HEK293 (cell line): Measurements from ENCODE around the gene CACNB2.

ENCODE experiments used
- CTCF ChIP-seq: fragments of 450-650 bp; formaldehyde crosslinking; IDR thresholded peaks from 2 replicates; pipeline ENCODE4 v1.5.1; 2016; ENCODE audit warnings: missing biosample characterization, missing genetic modification characterization
- KLF1 ChIP-seq: fragments of 450-650 bp; formaldehyde crosslinking; IDR thresholded peaks from 2 replicates; pipeline ENCODE4 v1.5.1; 2016; ENCODE audit warnings: missing biosample characterization, missing genetic modification characterization
- KLF16 ChIP-seq: fragments of 450-650 bp; formaldehyde crosslinking; IDR thresholded peaks from 2 replicates; pipeline ENCODE4 v1.5.1; 2017; ENCODE audit warnings: missing biosample characterization, missing genetic modification characterization
- PATZ1 ChIP-seq: fragments of 450-650 bp; formaldehyde crosslinking; IDR thresholded peaks from 2 replicates; pipeline ENCODE4 v1.5.1; 2016; ENCODE audit warnings: missing biosample characterization, missing genetic modification characterization
- REST ChIP-seq: fragments of 450-650 bp; formaldehyde crosslinking; IDR thresholded peaks from 2 replicates; pipeline ENCODE4 v1.5.1; 2016; ENCODE audit warnings: missing biosample characterization, missing genetic modification characterization
- YY1 ChIP-seq: fragments of 450-650 bp; formaldehyde crosslinking; IDR thresholded peaks from 2 replicates; pipeline ENCODE4 v1.5.1; 2018; ENCODE audit warnings: missing biosample characterization, missing genetic modification characterization
- ZNF248 ChIP-seq: fragments of 450-650 bp; formaldehyde crosslinking; IDR thresholded peaks from 2 replicates; pipeline ENCODE4 v1.5.1; 2017; ENCODE audit warnings: missing biosample characterization, missing genetic modification characterization
- ZNF274 ChIP-seq, 2 experiments: fragments of 200-500 bp in 1 of 2; fragments of 450-650 bp in 1 of 2; sonication (Bioruptor generic) in 1 of 2; formaldehyde crosslinking in 1 of 2; IDR thresholded peaks; 2 replicates each; pipeline versions ENCODE4 v1.5.1 to v1.6.1; 2014 to 2016; ENCODE audit warnings: borderline replicate concordance in 1 of 2, inconsistent platforms in 1 of 2, low read length in 1 of 2, missing biosample characterization in 1 of 2, missing genetic modification characterization in 1 of 2
- ZNF280C ChIP-seq: fragments of 450-650 bp; formaldehyde crosslinking; IDR thresholded peaks from 2 replicates; pipeline ENCODE4 v1.5.1; 2016; ENCODE audit warnings: missing biosample characterization, missing genetic modification characterization
- ZNF280D ChIP-seq: fragments of 450-650 bp; formaldehyde crosslinking; IDR thresholded peaks from 2 replicates; pipeline ENCODE4 v1.5.1; 2016; ENCODE audit warnings: missing biosample characterization, missing genetic modification characterization
- ZNF394 ChIP-seq: fragments of 450-650 bp; formaldehyde crosslinking; IDR thresholded peaks from 2 replicates; pipeline ENCODE4 v1.5.1; 2016; ENCODE audit warnings: missing biosample characterization, missing genetic modification characterization, mild to moderate bottlenecking, moderate library complexity, borderline replicate concordance

GRCh38 chr10:18194634-18195033 is 54.4 kb downstream of the CACNB2 start:
- TF ChIP-seq ZNF274 (IDR thresholded peaks at IDR 0.05; ENCODE audit: low read length) (no peak), ZNF274 (tag by site-specific recombination; IDR thresholded peaks at IDR 0.05; ENCODE audit: borderline replicate concordance) (no peak), ZNF248 (tag by site-specific recombination) (no peak), PATZ1 (no peak), KLF16 (tag by site-specific recombination) (no peak), KLF1 (tag by site-specific recombination) (no peak), CTCF (tag by site-specific recombination) (no peak), ZNF280C (tag by site-specific recombination) (no peak), REST (no peak), ZNF280D (no peak), ZNF394 (no peak), YY1 (tag by site-specific recombination) (no peak)
